Mucosa of descending colon (tissue), 3 donors: ENCODE data around the gene CACNB4. TPM values are rescaled to one million over a fixed set of nuclear protein-coding genes. Genes with fewer than 3 reads are reported as not detected.

Experiments used
- ATAC-seq: fragments of 200-7000 bp; cut with Tn5 transposase; one replicate; pipeline ENCODE4 v1.9.1; 2020; ENCODE audit warnings: mild to moderate bottlenecking, moderate library complexity
- DNase-seq, 3 donors: peaks; one replicate each; pipeline ENCODE4 v3.0.0-alpha.2; 2020
- H3K36me3 ChIP-seq: fragments of 200-600 bp; one replicate; pipeline ENCODE4 v1.8.0; 2021; ENCODE audit warnings: low read depth, mild to moderate bottlenecking
- H3K4me1 ChIP-seq: fragments of 200-600 bp; one replicate; pipeline ENCODE4 v1.8.0; 2021; ENCODE audit warnings: low read depth, mild to moderate bottlenecking
- H3K4me3 ChIP-seq: fragments of 200-600 bp; one replicate; pipeline ENCODE4 v1.8.0; 2021; ENCODE audit warnings: mild to moderate bottlenecking
- H3K9me3 ChIP-seq: fragments of 200-600 bp; one replicate; pipeline ENCODE4 v1.8.0; 2021; ENCODE audit warnings: mild to moderate bottlenecking
- CTCF ChIP-seq: fragments of 200-600 bp; IDR thresholded peaks from one replicate; pipeline ENCODE4 v1.8.0; 2022; ENCODE audit warnings: antibody characterized with exemption, mild to moderate bottlenecking
- intact Hi-C, 2 donors: fragments of 100-400 bp; cut with DNase I in 1 of 2; cut with micrococcal nuclease in 1 of 2; formaldehyde crosslinking; loops; one replicate each; pipeline versions ENCODE4 v1.11.0 to v1.11.1; 2022; cut with DNase I, micrococcal nuclease
- total RNA-seq, 3 donors: library from RNA; stranded (reverse); fragmentation: NEBNext Ultra II Directional in 2 of 3; extraction: Animal tissue kit (Norgen Biotek cat#: 25700) in 2 of 3; gene quantifications; one replicate each; pipeline versions ENCODE4 v1.2.1 to v1.2.4, GENCODE V29; 2021 to 2023
- donor health status: DM: no; HTN: no; CAD: no; lungs with moderate emphysema.
- donor health status: DM: no; HTN: no; CAD: no.
- donor health status: DM: no; HTN: yes; CAD: no.

Gene CACNB4
- total RNA-seq, 3 donors from 2014 or later = 1.0 to 1.8 (median 1.4) TPM

GRCh38 chr2:152050341-152050740 is 48.5 kb downstream of the CACNB4 start:
- intact Hi-C loops = no loop called here
- no peaks in the 10 kb centered on the region for H3K9me3 ChIP-seq
- no peaks in the 10 kb centered on the region for H3K4me1 ChIP-seq
- TF ChIP-seq CTCF = no peak
- DNase-seq (no peak), ATAC-seq (no peak)
- H3K4me3 ChIP-seq = no peak overlapping the region
- no peaks in the 10 kb centered on the region for H3K36me3 ChIP-seq

GRCh38 chr2:152049541-152049940 is 49.3 kb downstream of the CACNB4 start:
- DNase-seq (no peak), ATAC-seq (no peak)
- no peaks in the 10 kb centered on the region for H3K4me1 ChIP-seq
- H3K9me3 ChIP-seq = no peaks in the 10 kb centered on the region
- H3K4me3 ChIP-seq = no peak overlapping the region
- intact Hi-C loops = no loop called here
- TF ChIP-seq CTCF = no peak
- no peaks in the 10 kb centered on the region for H3K36me3 ChIP-seq

GRCh38 chr2:152047824-152048471 is 50.9 kb downstream of the CACNB4 start:
- DNase-seq (no peak), ATAC-seq (peak; percentile 40)
- Histone ChIP-seq H3K4me1 (no peaks in the 10 kb centered on the region), H3K4me3 (no peak overlapping the region), H3K36me3 (no peaks in the 10 kb centered on the region), H3K9me3 (no peaks in the 10 kb centered on the region)
- intact Hi-C loops = no loop called here
- TF ChIP-seq CTCF = no peak

GRCh38 chr2:152046940-152047339 is 51.9 kb downstream of the CACNB4 start:
- no peaks in the 10 kb centered on the region for H3K36me3 ChIP-seq

GRCh38 chr2:152042636-152043615 is 55.9 kb downstream of the CACNB4 start:
- DNase-seq = no peak
- no peak for ATAC-seq
- intact Hi-C loops = no loop called here

More at GRCh38 chr2:152046940-152047339, 51.9 kb downstream of the CACNB4 start:
- intact Hi-C loops = no loop called here
- DNase-seq (no peak), ATAC-seq (no peak)
- no peak for TF ChIP-seq CTCF
- Histone ChIP-seq H3K4me3 (no peak overlapping the region), H3K9me3 (no peaks in the 10 kb centered on the region), H3K4me1 (no peaks in the 10 kb centered on the region)

More at GRCh38 chr2:152042636-152043615, 55.9 kb downstream of the CACNB4 start:
- no peak for TF ChIP-seq CTCF
- H3K4me1 ChIP-seq = peaks cover 11% of the 10 kb centered on the region
- no peak overlapping the region for H3K4me3 ChIP-seq
- no peaks in the 10 kb centered on the region for H3K36me3 ChIP-seq
- no peaks in the 10 kb centered on the region for H3K9me3 ChIP-seq
